Measurements from ENCODE around the gene LILRA6.

The LILRA6 gene

DNA sequence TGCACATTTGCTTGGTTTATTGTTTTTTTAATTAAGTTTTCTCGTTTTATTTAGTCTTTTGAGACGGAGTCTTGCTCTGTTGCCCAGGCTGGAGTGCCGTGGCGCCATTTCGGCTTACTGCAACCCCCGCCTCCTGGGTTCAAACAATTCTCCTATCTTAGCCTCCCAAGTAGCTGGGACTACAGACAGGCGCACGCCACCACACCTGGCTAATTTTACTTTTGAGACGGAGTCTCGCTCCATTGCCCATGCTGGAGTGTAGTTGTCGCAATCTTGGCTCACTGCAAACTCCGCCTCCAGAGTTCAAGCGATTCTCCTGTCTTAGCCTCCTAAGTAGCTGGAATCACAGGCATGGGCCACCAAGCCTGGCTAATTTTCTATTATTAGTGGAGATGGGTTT is 40.6 kb downstream of the LILRA6 start:
- Histone ChIP-seq H3K9ac (ENCODE audit: low read depth, low read length, poor library complexity, severe bottlenecking) (peak overlapping the region; percentile 75), H3F3A (ENCODE audit: low read depth) (no peaks in the 10 kb centered on the region; the same call in 1 of the 2 replicates), H3K9me2 (replicated peaks; ENCODE audit: low read depth, low read length) (no peaks in the 10 kb centered on the region), H3K79me2 (ENCODE audit: insufficient read depth, low read length) (peaks cover 65% of the 10 kb centered on the region), H3K4me3 (ENCODE audit: low read length, poor library complexity, severe bottlenecking) (peak overlapping the region; percentile 100), H3K27me3 (ENCODE audit: insufficient read depth, low read length, poor library complexity, severe bottlenecking) (no peaks in the 10 kb centered on the region), H3K4me1 (ENCODE audit: insufficient read depth, low read length, poor library complexity, severe bottlenecking) (peaks cover 44% of the 10 kb centered on the region), H4K20me1 (ENCODE audit: insufficient read depth, low read length, poor library complexity, severe bottlenecking) (peaks cover 60% of the 10 kb centered on the region), H2AFZ (ENCODE audit: low read length) (no peak overlapping the region), H3K9me3 (ENCODE audit: insufficient read depth, low read depth, low read length) (no peaks in the 10 kb centered on the region), H3K4me2 (ENCODE audit: low read depth, low read length, poor library complexity, severe bottlenecking) (peak overlapping the region; percentile 100), H3K36me3 (ENCODE audit: insufficient read depth, low read length) (peaks cover 57% of the 10 kb centered on the region)
- no peak for TF ChIP-seq EZH2phosphoT487 (IDR thresholded peaks at IDR 0.05; ENCODE audit: borderline replicate concordance)
- TF ChIP-seq, protein P1, sequence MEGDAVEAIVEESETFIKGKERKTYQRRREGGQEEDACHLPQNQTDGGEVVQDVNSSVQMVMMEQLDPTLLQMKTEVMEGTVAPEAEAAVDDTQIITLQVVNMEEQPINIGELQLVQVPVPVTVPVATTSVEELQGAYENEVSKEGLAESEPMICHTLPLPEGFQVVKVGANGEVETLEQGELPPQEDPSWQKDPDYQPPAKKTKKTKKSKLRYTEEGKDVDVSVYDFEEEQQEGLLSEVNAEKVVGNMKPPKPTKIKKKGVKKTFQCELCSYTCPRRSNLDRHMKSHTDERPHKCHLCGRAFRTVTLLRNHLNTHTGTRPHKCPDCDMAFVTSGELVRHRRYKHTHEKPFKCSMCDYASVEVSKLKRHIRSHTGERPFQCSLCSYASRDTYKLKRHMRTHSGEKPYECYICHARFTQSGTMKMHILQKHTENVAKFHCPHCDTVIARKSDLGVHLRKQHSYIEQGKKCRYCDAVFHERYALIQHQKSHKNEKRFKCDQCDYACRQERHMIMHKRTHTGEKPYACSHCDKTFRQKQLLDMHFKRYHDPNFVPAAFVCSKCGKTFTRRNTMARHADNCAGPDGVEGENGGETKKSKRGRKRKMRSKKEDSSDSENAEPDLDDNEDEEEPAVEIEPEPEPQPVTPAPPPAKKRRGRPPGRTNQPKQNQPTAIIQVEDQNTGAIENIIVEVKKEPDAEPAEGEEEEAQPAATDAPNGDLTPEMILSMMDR (conservative IDR thresholded peaks at IDR 0.05; ENCODE audit: low read length) = no peak

DNA sequence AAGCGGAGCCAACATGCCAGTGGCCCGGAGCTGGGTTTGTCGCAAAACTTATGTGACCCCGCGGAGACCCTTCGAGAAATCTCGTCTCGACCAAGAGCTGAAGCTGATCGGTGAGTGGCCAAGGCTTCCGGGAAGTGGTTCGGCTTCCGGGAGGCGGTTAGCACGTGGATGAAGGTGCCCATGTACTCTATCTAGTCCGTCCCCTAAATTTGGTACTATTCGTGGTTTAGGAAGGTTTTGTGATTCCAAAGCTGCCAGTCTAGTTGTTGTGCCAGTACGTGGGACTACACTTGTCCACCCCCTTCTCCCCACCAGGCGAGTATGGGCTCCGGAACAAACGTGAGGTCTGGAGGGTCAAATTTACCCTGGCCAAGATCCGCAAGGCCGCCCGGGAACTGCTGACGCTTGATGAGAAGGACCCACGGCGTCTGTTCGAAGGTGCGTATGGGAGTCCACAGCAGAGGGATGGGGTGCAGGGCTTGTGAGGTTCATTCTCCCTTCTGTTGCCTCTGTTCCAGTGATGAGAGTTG is 41.4 kb downstream of the LILRA6 start:
- H4K20me1 ChIP-seq (ENCODE audit: insufficient read depth, low read length, poor library complexity, severe bottlenecking) = peaks cover 53% of the 10 kb centered on the region
- H2AFZ ChIP-seq (ENCODE audit: low read length) = no peak overlapping the region
- H3K4me2 ChIP-seq (ENCODE audit: low read depth, low read length, poor library complexity, severe bottlenecking) = peak overlapping the region; percentile 100
- peak overlapping the region; percentile 100 for H3K4me3 ChIP-seq (ENCODE audit: low read length, poor library complexity, severe bottlenecking)
- peak overlapping the region; percentile 75 for H3K9ac ChIP-seq (ENCODE audit: low read depth, low read length, poor library complexity, severe bottlenecking)
- H3K4me1 ChIP-seq (ENCODE audit: insufficient read depth, low read length, poor library complexity, severe bottlenecking) = peaks cover 41% of the 10 kb centered on the region
- no peaks in the 10 kb centered on the region; the same call in 1 of the 2 replicates for H3F3A ChIP-seq (ENCODE audit: low read depth)
- peaks cover 50% of the 10 kb centered on the region for H3K36me3 ChIP-seq (ENCODE audit: insufficient read depth, low read length)
- peaks cover 58% of the 10 kb centered on the region for H3K79me2 ChIP-seq (ENCODE audit: insufficient read depth, low read length)
- H3K27me3 ChIP-seq (ENCODE audit: insufficient read depth, low read length, poor library complexity, severe bottlenecking) = no peaks in the 10 kb centered on the region
- no peak for TF ChIP-seq EZH2phosphoT487 (IDR thresholded peaks at IDR 0.05; ENCODE audit: borderline replicate concordance)
- TF ChIP-seq, protein P1 (conservative IDR thresholded peaks at IDR 0.05; ENCODE audit: low read length) = no peak
- no peaks in the 10 kb centered on the region for H3K9me3 ChIP-seq (ENCODE audit: insufficient read depth, low read depth, low read length)
- H3K9me2 ChIP-seq (replicated peaks; ENCODE audit: low read depth, low read length) = no peaks in the 10 kb centered on the region

DNA sequence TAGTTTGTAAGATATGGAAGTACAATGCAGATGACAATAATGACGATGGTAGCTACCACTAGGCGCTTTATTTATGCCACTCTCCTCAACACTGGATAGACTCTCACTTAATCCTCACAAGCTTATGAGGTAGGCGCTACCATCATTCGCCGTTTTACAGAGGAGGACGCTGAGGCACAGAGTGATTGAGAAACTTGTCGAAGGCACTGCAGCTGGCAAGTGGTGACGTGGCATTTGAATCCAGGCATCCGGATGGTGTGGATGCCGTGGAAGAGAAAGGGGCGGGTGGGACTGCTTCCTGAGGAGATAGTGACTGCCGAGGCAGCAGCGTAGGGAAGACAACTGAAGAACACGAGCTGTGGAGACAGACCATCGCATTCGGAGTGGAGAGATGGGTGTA is 43.2 kb downstream of the LILRA6 start:
- Histone ChIP-seq H3K79me2 (ENCODE audit: insufficient read depth, low read length) (peaks cover 39% of the 10 kb centered on the region), H4K20me1 (ENCODE audit: insufficient read depth, low read length, poor library complexity, severe bottlenecking) (peaks cover 35% of the 10 kb centered on the region), H3F3A (ENCODE audit: low read depth) (no peaks in the 10 kb centered on the region; the same call in 1 of the 2 replicates), H3K36me3 (ENCODE audit: insufficient read depth, low read length) (peaks cover 31% of the 10 kb centered on the region), H3K4me1 (ENCODE audit: insufficient read depth, low read length, poor library complexity, severe bottlenecking) (peaks cover 27% of the 10 kb centered on the region), H3K9me2 (replicated peaks; ENCODE audit: low read depth, low read length) (no peaks in the 10 kb centered on the region), H3K9me3 (ENCODE audit: insufficient read depth, low read depth, low read length) (no peaks in the 10 kb centered on the region), H3K4me3 (ENCODE audit: low read length, poor library complexity, severe bottlenecking) (no peak overlapping the region), H3K27me3 (ENCODE audit: insufficient read depth, low read length, poor library complexity, severe bottlenecking) (no peaks in the 10 kb centered on the region), H3K9ac (ENCODE audit: low read depth, low read length, poor library complexity, severe bottlenecking) (peak overlapping the region; percentile 75), H3K4me2 (ENCODE audit: low read depth, low read length, poor library complexity, severe bottlenecking) (peak overlapping the region; percentile 80), H2AFZ (ENCODE audit: low read length) (no peak overlapping the region)
- no peak for TF ChIP-seq EZH2phosphoT487 (IDR thresholded peaks at IDR 0.05; ENCODE audit: borderline replicate concordance)

DNA sequence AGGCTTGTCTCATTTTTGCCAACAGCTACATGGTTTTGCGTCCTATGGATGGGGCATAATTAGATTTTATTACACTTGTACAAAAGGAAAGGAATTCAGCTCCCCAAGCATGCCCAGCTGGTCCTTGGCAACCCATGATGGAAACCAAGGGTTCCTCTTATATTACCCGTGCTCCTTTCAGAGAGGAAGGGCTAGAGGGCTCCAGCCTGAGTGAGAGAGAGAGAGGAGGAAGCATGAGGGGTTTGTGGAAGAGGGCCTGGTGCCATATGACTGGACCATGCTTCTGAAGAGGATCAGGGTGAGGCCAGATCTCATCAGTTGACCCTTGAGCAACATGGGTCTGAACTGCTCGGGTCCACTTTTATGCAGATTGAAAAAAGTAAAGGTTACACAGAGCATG is 45.5 kb downstream of the LILRA6 start:
- H3K9ac ChIP-seq (ENCODE audit: low read depth, low read length, poor library complexity, severe bottlenecking) = no peak overlapping the region
- H3K4me3 ChIP-seq (ENCODE audit: low read length, poor library complexity, severe bottlenecking) = no peak overlapping the region
- H3K9me3 ChIP-seq (ENCODE audit: insufficient read depth, low read depth, low read length) = no peaks in the 10 kb centered on the region
- H4K20me1 ChIP-seq (ENCODE audit: insufficient read depth, low read length, poor library complexity, severe bottlenecking) = peaks cover 17% of the 10 kb centered on the region
- no peak overlapping the region for H3K4me2 ChIP-seq (ENCODE audit: low read depth, low read length, poor library complexity, severe bottlenecking)
- no peak overlapping the region for H2AFZ ChIP-seq (ENCODE audit: low read length)
- H3K27me3 ChIP-seq (ENCODE audit: insufficient read depth, low read length, poor library complexity, severe bottlenecking) = no peaks in the 10 kb centered on the region
- peaks cover 30% of the 10 kb centered on the region for H3K79me2 ChIP-seq (ENCODE audit: insufficient read depth, low read length)
- H3F3A ChIP-seq (ENCODE audit: low read depth) = no peaks in the 10 kb centered on the region; the same call in 1 of the 2 replicates
- H3K36me3 ChIP-seq (ENCODE audit: insufficient read depth, low read length) = peaks cover 18% of the 10 kb centered on the region; the same call in 1 of the 2 replicates
- H3K9me2 ChIP-seq (replicated peaks; ENCODE audit: low read depth, low read length) = no peaks in the 10 kb centered on the region
- TF ChIP-seq, protein P1 (conservative IDR thresholded peaks at IDR 0.05; ENCODE audit: low read length) = no peak
- TF ChIP-seq EZH2phosphoT487 (IDR thresholded peaks at IDR 0.05; ENCODE audit: borderline replicate concordance) = no peak
- H3K4me1 ChIP-seq (ENCODE audit: insufficient read depth, low read length, poor library complexity, severe bottlenecking) = peaks cover 15% of the 10 kb centered on the region
